Endodermal cell (in vitro differentiated cells): ENCODE data around the gene NR6A1. TPM values are rescaled to one million over a fixed set of nuclear protein-coding genes. Genes with fewer than 3 reads are reported as not detected.

Experiments
- DNase-seq: peaks from one replicate; pipeline ENCODE4 v3.0.0-alpha.2; 2017
- H3K27ac ChIP-seq: 2 replicates; pipeline ENCODE4 v1.5.1; 2013; ENCODE audit warnings: mild to moderate bottlenecking, low read depth, low read length, moderate library complexity
- H3K27me3 ChIP-seq: 2 replicates; pipeline ENCODE4 v1.6.1; 2013; ENCODE audit warnings: mild to moderate bottlenecking, low read length, moderate library complexity; ENCODE audit not compliant: insufficient read depth, control insufficient read depth, poor library complexity, severe bottlenecking
- H3K36me3 ChIP-seq: 2 replicates; pipeline ENCODE4 v1.7.0; 2013; ENCODE audit warnings: mild to moderate bottlenecking, low read length, moderate library complexity; ENCODE audit not compliant: control insufficient read depth, insufficient read depth
- H3K4me1 ChIP-seq: one replicate; pipeline ENCODE4 v1.7.0; 2013; ENCODE audit warnings: low read length; ENCODE audit not compliant: control insufficient read depth, insufficient read depth
- H3K4me3 ChIP-seq: 2 replicates; pipeline ENCODE4 v1.5.1; 2013; ENCODE audit warnings: mild to moderate bottlenecking, low read length, moderate library complexity
- H3K9ac ChIP-seq: 2 replicates; pipeline ENCODE4 v1.6.1; 2013; ENCODE audit warnings: mild to moderate bottlenecking, low read length, moderate library complexity; ENCODE audit not compliant: poor library complexity, severe bottlenecking; ENCODE audit errors: extremely low read depth
- H3K9me3 ChIP-seq: 2 replicates; pipeline ENCODE4 v1.6.1; 2013; ENCODE audit warnings: mild to moderate bottlenecking, low read length, moderate library complexity; ENCODE audit not compliant: control insufficient read depth
- H3K27ac Mint-ChIP-seq: 2 replicates; pipeline ENCODE4 v1.8.0; 2020; ENCODE audit warnings: mixed read lengths
- H3K27me3 Mint-ChIP-seq: 2 replicates; pipeline ENCODE4 v1.8.0; 2021; ENCODE audit warnings: mild to moderate bottlenecking, mixed read lengths; ENCODE audit not compliant: insufficient read depth
- H3K36me3 Mint-ChIP-seq: 2 replicates; pipeline ENCODE4 v1.8.0; 2020; ENCODE audit warnings: low read depth, mixed read lengths
- H3K4me1 Mint-ChIP-seq: 2 replicates; pipeline ENCODE4 v1.8.0; 2020; ENCODE audit warnings: mixed read lengths
- H3K4me3 Mint-ChIP-seq: 2 replicates; pipeline ENCODE4 v1.8.0; 2020; ENCODE audit warnings: mild to moderate bottlenecking, moderate library complexity, mixed read lengths
- H3K9me3 Mint-ChIP-seq: 2 replicates; pipeline ENCODE4 v1.8.0; 2020; ENCODE audit warnings: mild to moderate bottlenecking, mixed read lengths
- WGBS, 2 experiments: methylation state at CpG; one replicate each; pipeline versions ENCODE4 v1.1.5 to v1.1.7; 2013; ENCODE audit warnings: missing lambda C conversion rate in 2 of 2, mixed read lengths in 1 of 2; ENCODE audit not compliant: insufficient coverage in 1 of 2, insufficient read length in 1 of 2; 5-methylcytosine and 5-hydroxymethylcytosine counted together
- total RNA-seq, 2 donors: library from RNA; stranded (reverse); fragmentation: NEBNext Ultra II Directional in 1 of 2; extraction: Animal tissue kit (Norgen Biotek cat#: 25700) in 1 of 2; gene quantifications; 2 replicates in 1 of 2; 3 replicates in 1 of 2; pipeline ENCODE4 v1.2.1, GENCODE V29; 2021
- TF ChIP-seq, protein P1 (sequence below): fragments of 200-600 bp; sonication (generic); conservative IDR thresholded peaks from 2 replicates; pipeline ENCODE4 v1.5.0; 2021; ENCODE audit warnings: antibody characterized with exemption, mild to moderate bottlenecking

NR6A1 gene
- total RNA-seq, 2 donors from 2014 or later = 168 to 206 TPM

DNA sequence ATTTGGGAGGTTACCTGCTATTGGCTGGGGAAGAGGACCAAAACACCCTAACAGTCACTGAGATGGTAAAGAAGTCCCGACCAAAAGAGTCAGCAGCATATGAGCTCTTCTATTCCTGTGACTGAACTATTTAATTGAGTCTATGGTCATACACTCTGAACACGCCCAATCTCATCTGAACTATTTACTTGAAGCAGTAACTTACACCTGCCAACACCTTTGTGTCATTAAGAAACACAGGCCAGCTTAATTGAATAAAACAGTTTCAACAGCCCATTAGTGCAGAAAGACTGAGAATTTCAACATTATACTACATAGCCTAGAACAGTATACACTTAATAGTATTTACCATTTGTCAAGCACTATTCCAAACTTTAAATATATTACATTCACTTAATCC, 47.8 kb downstream of the NR6A1 start:
- H3K4me1 ChIP-seq = peaks cover 3% of the 10 kb centered on the region
- Mint-ChIP-seq H3K27me3 (no peaks in the 10 kb centered on the region), H3K36me3 (peaks cover 19% of the 10 kb centered on the region), H3K4me1 (peaks cover 40% of the 10 kb centered on the region), H3K4me3 (no peak overlapping the region), H3K9me3 (no peaks in the 10 kb centered on the region), H3K27ac (no peak overlapping the region)
- H3K27me3 ChIP-seq = no peaks in the 10 kb centered on the region
- H3K9ac ChIP-seq = no peak overlapping the region
- no peaks in the 10 kb centered on the region for H3K9me3 ChIP-seq
- H3K4me3 ChIP-seq = no peak overlapping the region
- 88 to 90% methylated on average over 2 of the region's 2 CpGs for WGBS, 2 experiments
- TF ChIP-seq, protein P1, sequence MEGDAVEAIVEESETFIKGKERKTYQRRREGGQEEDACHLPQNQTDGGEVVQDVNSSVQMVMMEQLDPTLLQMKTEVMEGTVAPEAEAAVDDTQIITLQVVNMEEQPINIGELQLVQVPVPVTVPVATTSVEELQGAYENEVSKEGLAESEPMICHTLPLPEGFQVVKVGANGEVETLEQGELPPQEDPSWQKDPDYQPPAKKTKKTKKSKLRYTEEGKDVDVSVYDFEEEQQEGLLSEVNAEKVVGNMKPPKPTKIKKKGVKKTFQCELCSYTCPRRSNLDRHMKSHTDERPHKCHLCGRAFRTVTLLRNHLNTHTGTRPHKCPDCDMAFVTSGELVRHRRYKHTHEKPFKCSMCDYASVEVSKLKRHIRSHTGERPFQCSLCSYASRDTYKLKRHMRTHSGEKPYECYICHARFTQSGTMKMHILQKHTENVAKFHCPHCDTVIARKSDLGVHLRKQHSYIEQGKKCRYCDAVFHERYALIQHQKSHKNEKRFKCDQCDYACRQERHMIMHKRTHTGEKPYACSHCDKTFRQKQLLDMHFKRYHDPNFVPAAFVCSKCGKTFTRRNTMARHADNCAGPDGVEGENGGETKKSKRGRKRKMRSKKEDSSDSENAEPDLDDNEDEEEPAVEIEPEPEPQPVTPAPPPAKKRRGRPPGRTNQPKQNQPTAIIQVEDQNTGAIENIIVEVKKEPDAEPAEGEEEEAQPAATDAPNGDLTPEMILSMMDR = no peak
- H3K27ac ChIP-seq = no peak overlapping the region
- no peak for DNase-seq
- peaks cover 33% of the 10 kb centered on the region for H3K36me3 ChIP-seq

DNA sequence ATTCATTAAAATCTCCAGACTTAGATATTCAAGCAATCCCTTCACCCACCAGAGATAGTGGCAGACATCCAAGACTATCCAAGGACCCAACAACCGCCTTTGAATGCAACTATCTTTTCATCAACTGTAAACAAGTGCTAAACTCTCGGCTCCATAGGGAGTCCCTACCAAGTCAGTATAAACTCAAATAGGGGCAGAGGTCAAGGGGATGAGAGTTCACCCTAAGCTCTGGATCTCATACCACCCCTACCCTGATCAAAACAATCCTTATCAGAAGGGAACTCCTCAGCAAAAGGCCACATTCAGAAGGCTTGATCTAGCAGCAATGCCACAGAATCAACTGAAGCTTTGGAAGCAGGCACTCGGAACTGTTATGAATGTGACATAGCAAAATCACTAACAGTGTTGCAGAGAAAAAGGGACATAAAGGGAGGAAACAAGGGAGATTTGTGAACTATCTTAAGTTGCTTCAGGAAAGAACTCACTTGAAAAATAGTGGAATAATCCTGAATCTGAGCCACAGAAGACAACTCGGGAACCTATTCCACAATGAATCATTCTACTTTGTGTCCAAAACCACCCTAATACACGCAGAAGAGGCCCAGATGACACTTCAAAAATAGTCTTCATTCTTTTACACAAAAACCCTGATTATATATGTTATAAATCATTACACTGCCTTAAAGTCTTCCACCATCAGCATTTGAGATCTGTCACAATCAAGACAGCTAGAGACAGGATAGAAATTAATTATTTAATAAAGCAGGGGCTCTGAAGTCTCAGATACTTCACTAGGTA, 49.8 kb downstream of the NR6A1 start:
- Mint-ChIP-seq H3K36me3 (peaks cover 29% of the 10 kb centered on the region), H3K27ac (peak overlapping the region; percentile 82), H3K4me1 (peaks cover 36% of the 10 kb centered on the region), H3K27me3 (no peaks in the 10 kb centered on the region), H3K4me3 (peak overlapping the region; percentile 5), H3K9me3 (no peaks in the 10 kb centered on the region)
- Histone ChIP-seq H3K4me3 (peak overlapping the region; percentile 41), H3K27ac (peak overlapping the region; percentile 28), H3K9ac (no peak overlapping the region), H3K36me3 (peaks cover 45% of the 10 kb centered on the region), H3K27me3 (no peaks in the 10 kb centered on the region), H3K4me1 (peaks cover 3% of the 10 kb centered on the region), H3K9me3 (no peaks in the 10 kb centered on the region)
- TF ChIP-seq, protein P1 = no peak
- peak; percentile 66 for DNase-seq
- WGBS, 2 experiments = 55 to 83% methylated on average over 1 to 5 of the region's 5 CpGs

DNA sequence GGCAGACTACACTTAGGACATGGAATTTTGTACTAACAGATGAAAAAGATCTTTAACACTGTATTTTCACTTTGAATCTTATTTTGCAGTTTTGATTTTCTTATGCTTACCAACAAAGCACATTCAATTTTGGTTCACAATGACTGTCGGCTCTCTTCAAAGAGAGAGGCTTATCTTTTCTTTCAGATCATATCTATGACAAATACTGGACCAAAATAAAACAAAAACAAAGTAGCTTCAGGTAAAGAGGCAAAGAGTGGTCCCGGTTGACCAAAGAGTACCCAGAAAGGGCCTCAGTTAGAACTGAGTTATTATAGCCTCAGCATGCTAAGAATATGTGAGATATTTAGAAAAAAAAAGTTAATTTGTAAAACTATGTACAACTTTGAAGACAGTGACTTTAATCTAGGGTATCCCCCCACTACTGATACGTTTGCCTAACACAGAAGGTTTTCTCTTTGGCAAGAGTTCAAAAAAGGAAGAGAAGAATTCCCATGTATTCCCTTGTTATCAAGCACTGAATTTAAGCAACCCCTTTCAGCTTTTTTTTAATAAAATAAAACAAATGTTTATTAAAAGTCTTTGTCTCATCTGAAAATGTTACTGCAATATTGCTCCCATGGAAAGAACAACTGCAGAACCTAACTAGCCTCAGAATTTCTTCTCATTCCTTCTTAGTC, 50.5 kb downstream of the NR6A1 start:
- Mint-ChIP-seq H3K4me1 (peaks cover 35% of the 10 kb centered on the region), H3K36me3 (peaks cover 28% of the 10 kb centered on the region), H3K4me3 (peak overlapping the region; percentile 5), H3K27ac (peak overlapping the region; percentile 82), H3K9me3 (no peaks in the 10 kb centered on the region), H3K27me3 (no peaks in the 10 kb centered on the region)
- TF ChIP-seq, protein P1 = no peak
- H3K27ac ChIP-seq = peak overlapping the region; percentile 4
- no peaks in the 10 kb centered on the region for H3K9me3 ChIP-seq
- peaks cover 3% of the 10 kb centered on the region for H3K4me1 ChIP-seq
- no peak for DNase-seq
- WGBS, 2 experiments = 71 to 75% methylated on average over 1 to 3 of the region's 3 CpGs
- no peak overlapping the region for H3K9ac ChIP-seq
- peak overlapping the region; percentile 41 for H3K4me3 ChIP-seq
- H3K27me3 ChIP-seq = no peaks in the 10 kb centered on the region
- peaks cover 48% of the 10 kb centered on the region for H3K36me3 ChIP-seq
